22Rv1 (cell line): ENCODE results near the gene POU2F1.

Source experiments
- ZFX ChIP-seq: fragments of 450-650 bp; IDR thresholded peaks from 2 replicates; pipeline ENCODE4 v1.6.1; 2017; ENCODE audit warnings: antibody characterized with exemption, borderline replicate concordance
- TF ChIP-seq, protein P1 (sequence below): fragments of 450-650 bp; IDR thresholded peaks from 2 replicates; pipeline ENCODE4 v1.5.1; 2017; ENCODE audit warnings: mild to moderate bottlenecking

DNA sequence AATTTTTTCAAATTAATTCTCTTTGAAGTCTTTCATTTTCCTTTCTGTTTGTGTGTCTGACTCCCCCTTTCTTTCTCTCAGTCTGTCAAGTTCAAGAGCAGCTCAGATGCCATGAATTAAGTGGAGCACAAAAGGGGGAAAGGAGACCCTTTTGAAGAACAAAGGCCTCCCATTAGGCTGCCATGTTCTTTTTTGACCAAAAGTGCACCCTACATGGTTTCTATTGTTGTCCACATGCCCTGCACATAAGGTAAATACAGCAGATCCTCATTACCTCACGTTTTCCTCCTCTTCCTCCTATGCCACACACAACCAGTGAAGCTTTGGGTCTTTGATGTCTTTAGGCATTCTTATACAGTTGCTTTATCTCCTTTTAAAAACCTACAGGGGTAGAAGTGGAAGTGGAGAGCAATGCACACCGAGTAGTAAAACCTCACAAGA lies 47.7 kb downstream of the POU2F1 start:
- TF ChIP-seq, protein P1, sequence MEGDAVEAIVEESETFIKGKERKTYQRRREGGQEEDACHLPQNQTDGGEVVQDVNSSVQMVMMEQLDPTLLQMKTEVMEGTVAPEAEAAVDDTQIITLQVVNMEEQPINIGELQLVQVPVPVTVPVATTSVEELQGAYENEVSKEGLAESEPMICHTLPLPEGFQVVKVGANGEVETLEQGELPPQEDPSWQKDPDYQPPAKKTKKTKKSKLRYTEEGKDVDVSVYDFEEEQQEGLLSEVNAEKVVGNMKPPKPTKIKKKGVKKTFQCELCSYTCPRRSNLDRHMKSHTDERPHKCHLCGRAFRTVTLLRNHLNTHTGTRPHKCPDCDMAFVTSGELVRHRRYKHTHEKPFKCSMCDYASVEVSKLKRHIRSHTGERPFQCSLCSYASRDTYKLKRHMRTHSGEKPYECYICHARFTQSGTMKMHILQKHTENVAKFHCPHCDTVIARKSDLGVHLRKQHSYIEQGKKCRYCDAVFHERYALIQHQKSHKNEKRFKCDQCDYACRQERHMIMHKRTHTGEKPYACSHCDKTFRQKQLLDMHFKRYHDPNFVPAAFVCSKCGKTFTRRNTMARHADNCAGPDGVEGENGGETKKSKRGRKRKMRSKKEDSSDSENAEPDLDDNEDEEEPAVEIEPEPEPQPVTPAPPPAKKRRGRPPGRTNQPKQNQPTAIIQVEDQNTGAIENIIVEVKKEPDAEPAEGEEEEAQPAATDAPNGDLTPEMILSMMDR: no peak
- TF ChIP-seq ZFX: no peak
